HUES48 (cell line): ENCODE data around the gene CELA2A.
"Not testable (repeated sequence)": the region's sequence is repeated elsewhere in the genome, so short reads cannot be mapped to it uniquely, and the experiment has no call there.

Experiments used
- H3K27ac ChIP-seq: one replicate; pipeline ENCODE4 v1.7.0; 2013; ENCODE audit warnings: low read depth, low read length, inconsistent platforms
- H3K27me3 ChIP-seq: 2 replicates; pipeline ENCODE4 v1.6.1; 2013; ENCODE audit warnings: mild to moderate bottlenecking, low read length; ENCODE audit not compliant: control insufficient read depth, insufficient read depth
- H3K36me3 ChIP-seq: 2 replicates; pipeline ENCODE4 v1.6.1; 2013; ENCODE audit warnings: low read length; ENCODE audit not compliant: control insufficient read depth, insufficient read depth
- H3K4me1 ChIP-seq: 2 replicates; pipeline ENCODE4 v1.6.1; 2013; ENCODE audit warnings: mild to moderate bottlenecking, low read length; ENCODE audit not compliant: control insufficient read depth, insufficient read depth
- H3K4me3 ChIP-seq: 2 replicates; pipeline ENCODE4 v1.5.1; 2013; ENCODE audit warnings: mild to moderate bottlenecking, low read depth, low read length
- H3K9ac ChIP-seq: 2 replicates; pipeline ENCODE4 v1.6.1; 2013; ENCODE audit warnings: mild to moderate bottlenecking, low read depth, low read length, moderate library complexity
- H3K9me3 ChIP-seq: 2 replicates; pipeline ENCODE4 v1.6.1; 2013; ENCODE audit warnings: low read length; ENCODE audit not compliant: control insufficient read depth, insufficient read depth

CELA2A gene

DNA sequence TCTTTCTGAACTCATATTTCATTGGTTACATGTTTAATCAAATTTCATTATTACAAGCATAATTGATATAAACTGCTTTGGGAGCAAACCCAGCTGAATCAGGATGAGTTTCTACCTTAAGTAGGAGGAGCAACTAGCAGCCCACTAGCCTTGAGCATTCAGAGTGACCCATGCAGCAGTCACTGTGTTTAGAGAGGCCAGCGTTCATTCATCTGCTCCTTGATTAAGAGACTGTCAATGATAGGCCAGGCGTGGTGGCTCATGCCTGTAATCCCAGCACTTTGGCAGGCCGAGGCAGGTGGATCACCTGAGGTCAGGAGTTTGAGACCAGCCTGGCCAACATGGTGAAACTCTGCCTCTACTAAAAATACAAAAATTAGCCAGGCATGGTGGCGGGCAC is 1.9 kb downstream of the CELA2A start:
- H3K9me3 ChIP-seq, H3K9ac ChIP-seq, H3K36me3 ChIP-seq, H3K27me3 ChIP-seq, H3K4me3 ChIP-seq, H3K4me1 ChIP-seq, H3K27ac ChIP-seq: not testable (repeated sequence)

DNA sequence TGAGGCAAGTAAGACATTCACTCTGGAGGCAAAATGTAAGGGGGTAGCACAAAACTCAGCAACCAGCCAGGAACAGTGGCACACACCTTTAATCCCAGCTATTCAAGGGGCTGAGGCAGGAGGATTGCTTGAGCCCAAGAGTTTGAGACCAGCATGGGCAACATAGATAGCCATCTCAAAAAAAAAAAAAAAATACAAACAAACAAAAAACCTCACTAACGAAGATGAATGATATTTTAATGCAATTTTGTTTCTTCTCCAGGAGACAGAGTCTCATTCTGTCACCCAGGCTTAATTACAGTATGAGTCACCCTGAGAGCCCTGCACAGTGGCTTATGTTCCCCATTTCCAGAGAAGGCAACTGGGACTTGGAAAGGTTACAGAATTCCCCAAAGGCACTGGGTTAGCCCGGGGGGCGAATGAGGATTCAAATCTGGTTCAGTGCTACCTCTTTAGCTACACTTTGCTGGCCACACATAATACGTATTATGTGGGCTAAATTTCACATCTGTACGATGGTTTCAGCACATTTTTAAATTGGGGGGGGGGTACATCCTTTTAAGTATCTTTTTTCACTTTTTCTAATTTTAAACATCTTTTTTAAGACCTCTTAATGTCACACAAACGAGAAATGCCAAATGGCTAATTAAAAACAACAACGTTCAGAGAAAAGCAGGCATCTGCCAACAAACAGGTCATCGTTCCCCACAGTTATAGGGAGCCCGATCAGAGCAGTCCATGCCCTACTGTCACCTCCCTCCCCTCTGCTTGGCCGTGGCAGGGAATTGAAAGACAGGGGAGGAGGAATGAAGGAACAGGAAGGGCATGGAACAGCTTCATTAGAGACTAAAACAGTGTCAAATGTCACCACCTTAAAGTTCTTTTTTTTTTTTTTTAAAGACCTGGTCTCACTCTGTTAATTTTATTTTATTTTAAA is 3.5 kb downstream of the CELA2A start:
- Histone ChIP-seq H3K9ac (no peak overlapping the region), H3K27ac (no peak overlapping the region), H3K4me1 (no peaks in the 10 kb centered on the region), H3K9me3 (no peaks in the 10 kb centered on the region), H3K4me3 (no peak overlapping the region), H3K36me3 (no peaks in the 10 kb centered on the region), H3K27me3 (no peaks in the 10 kb centered on the region)

DNA sequence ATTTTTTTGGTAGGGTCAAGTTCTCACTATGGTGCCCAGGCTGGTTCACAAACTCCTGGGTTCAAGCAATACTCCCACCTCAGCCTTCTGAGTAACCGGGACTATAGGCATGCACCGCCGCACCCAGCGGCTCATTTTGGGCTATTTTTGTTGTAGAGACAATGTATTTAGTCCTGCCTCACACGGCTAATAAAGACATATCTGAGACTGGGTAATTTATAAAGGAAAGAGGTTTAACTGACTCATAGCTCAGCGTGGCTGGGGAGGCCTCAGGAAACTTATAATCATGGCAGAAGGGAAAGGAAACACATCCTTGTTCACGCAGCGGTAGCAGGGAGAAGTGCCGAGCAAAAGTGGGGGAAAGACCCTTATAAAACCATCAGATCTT is 4.2 kb downstream of the CELA2A start:
- no peaks in the 10 kb centered on the region for H3K9me3 ChIP-seq
- no peak overlapping the region for H3K9ac ChIP-seq
- no peak overlapping the region for H3K4me3 ChIP-seq
- no peaks in the 10 kb centered on the region for H3K36me3 ChIP-seq
- no peaks in the 10 kb centered on the region for H3K4me1 ChIP-seq
- no peaks in the 10 kb centered on the region for H3K27me3 ChIP-seq
- H3K27ac ChIP-seq = no peak overlapping the region

DNA sequence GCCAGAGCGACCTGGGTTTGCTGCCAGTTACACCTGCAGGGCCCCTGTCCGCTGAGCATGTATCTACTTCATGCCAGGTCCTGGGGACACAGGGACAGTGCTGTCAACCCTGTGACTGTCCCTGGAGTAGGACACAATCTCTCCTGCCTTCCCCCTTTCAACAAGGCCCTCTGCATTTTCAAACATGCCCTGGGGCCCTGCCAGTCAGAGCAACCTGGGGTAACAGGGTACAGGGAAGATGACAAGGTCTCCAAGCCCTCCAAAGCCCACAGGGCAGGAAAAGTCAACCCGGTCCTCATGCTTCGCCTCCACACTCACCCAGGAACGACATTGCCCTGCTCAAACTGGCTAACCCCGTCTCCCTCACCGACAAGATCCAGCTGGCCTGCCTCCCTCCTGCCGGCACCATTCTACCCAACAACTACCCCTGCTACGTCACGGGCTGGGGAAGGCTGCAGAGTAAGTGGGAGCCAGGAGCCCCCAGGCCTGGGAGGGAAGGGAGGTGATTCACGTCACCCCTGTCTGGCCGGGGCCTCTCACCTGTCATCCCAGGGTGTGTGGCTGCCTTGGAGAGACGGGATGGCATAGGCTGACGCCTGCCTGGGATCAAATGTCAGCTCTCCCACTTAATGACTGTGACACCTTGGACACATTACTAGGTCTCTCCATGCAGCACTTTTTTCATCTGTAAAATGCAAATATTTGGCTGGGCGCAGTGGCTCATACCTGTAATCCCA is 6.7 kb downstream of the CELA2A start:
- H3K9ac ChIP-seq, H3K4me1 ChIP-seq, H3K27ac ChIP-seq: not testable (repeated sequence)

DNA sequence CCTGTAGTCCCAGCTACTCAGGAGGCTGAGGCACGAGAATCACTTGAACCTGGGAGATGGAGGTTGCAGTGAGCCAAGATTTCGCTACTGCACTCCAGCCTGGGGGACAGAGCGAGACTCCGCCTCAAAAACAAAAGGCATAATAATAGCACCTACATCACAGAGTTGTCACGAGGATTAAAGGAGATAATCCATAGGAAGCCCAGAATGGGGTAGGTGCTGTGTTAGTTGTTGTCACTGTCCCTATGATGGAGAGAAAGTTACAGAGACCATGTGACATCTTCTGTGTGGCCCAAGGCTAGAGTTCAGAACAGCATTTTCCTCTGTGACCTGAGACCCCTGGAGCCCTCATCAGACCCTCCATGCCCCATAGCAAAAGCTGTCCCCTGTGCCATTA is 7.4 kb downstream of the CELA2A start:
- not testable (repeated sequence) for H3K4me1 ChIP-seq, H3K4me3 ChIP-seq, H3K36me3 ChIP-seq, H3K9me3 ChIP-seq, H3K9ac ChIP-seq, H3K27me3 ChIP-seq, H3K27ac ChIP-seq

More for the DNA sequence above, 6.7 kb downstream of the CELA2A start:
- H3K27me3 ChIP-seq, H3K36me3 ChIP-seq, H3K4me3 ChIP-seq, H3K9me3 ChIP-seq: not testable (repeated sequence)

DNA sequence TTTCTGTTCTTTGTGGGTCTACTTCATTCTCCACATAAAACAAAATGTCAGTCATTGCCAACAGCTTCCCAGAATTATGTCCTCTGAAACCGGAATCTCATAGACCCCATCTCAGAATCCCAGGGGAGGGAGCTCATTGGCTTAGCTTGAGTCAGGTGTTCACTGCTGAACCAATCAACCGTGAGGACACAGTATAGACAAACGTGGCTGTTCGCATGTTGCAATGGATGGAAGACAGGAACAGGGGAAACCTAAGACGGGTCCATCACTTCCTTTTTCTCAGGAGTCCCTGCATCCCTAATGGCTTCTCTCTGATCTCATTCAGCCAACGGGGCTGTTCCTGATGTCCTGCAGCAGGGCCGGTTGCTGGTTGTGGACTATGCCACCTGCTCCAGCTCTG is 9.1 kb downstream of the CELA2A start:
- Histone ChIP-seq H3K4me3 (no peak overlapping the region), H3K9me3 (no peaks in the 10 kb centered on the region), H3K27me3 (no peaks in the 10 kb centered on the region), H3K4me1 (no peaks in the 10 kb centered on the region), H3K27ac (no peak overlapping the region), H3K36me3 (no peaks in the 10 kb centered on the region), H3K9ac (no peak overlapping the region)

DNA sequence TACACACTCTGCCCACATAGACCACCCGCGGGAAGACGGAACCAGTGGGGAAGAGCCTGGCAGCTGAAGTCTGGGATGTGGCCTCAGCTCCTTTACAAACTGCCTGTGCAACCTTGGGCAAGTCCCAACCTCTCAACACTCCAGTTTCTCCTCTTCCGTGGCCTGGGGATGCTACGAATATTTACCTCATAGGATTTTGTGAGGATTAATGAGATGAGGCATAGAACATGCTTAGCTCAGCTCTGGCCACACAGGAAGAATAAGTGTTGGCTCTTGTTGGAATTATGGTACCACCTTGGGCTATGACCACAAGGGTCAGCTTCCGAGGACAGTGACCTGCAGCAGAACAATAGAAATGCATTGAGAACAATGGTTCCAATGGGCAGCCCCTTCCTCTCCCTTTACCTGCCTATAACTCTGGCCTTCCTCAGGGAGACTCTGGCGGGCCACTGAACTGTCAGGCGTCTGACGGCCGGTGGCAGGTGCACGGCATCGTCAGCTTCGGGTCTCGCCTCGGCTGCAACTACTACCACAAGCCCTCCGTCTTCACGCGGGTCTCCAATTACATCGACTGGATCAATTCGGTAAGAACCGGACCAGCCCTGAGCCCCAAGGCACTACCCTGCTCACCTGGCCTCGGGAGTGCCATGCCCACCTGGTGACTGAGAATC is 10.6 kb downstream of the CELA2A start:
- not testable (repeated sequence) for H3K4me1 ChIP-seq, H3K36me3 ChIP-seq

DNA sequence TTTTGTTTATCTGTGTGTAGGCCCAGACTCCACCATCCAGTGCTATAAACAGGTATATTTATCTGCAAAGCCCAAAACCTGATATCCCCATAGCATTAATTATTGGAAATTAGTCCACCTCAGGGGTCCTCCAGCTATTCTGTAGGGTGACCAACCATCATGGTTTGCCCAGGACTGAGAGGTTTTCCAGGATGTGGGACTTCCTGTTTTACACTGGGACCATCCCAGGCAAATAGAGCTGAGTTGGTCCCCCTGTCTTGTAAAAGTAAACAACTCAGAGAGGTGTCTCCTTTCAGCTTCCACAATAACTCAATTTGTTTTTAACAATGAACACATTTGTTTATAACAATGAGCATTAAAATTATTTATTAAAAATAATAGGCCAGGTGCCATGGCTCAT is 11.6 kb downstream of the CELA2A start:
- Histone ChIP-seq H3K27me3 (no peaks in the 10 kb centered on the region), H3K4me1 (no peaks in the 10 kb centered on the region), H3K27ac (no peak overlapping the region), H3K36me3 (no peaks in the 10 kb centered on the region), H3K9ac (no peak overlapping the region), H3K4me3 (no peak overlapping the region), H3K9me3 (no peaks in the 10 kb centered on the region)

More for the DNA sequence above, 10.6 kb downstream of the CELA2A start:
- not testable (repeated sequence) for H3K27me3 ChIP-seq, H3K9me3 ChIP-seq, H3K4me3 ChIP-seq, H3K27ac ChIP-seq, H3K9ac ChIP-seq

DNA sequence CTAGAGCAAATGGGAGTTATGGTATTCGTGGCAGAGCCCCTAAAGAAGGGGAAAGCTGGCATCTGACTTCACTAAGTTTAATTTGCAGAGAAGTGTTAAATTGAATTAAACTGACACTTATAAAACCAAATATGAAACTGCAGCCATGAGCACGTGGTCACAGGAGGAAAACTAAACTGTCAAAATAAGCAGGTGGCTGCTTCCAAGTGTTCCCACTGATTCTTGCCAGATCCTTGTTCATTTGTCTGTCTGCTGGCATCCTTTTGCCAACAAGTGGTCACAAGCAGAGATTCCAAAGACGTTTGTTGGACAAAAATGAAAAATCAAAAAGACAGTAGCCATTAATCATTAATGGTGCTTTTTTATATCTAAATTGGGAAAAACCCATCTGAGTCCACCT is 12.8 kb downstream of the CELA2A start:
- Histone ChIP-seq H3K9ac (no peak overlapping the region), H3K27ac (no peak overlapping the region), H3K9me3 (no peaks in the 10 kb centered on the region), H3K4me3 (no peak overlapping the region), H3K36me3 (no peaks in the 10 kb centered on the region), H3K27me3 (no peaks in the 10 kb centered on the region), H3K4me1 (no peaks in the 10 kb centered on the region)

DNA sequence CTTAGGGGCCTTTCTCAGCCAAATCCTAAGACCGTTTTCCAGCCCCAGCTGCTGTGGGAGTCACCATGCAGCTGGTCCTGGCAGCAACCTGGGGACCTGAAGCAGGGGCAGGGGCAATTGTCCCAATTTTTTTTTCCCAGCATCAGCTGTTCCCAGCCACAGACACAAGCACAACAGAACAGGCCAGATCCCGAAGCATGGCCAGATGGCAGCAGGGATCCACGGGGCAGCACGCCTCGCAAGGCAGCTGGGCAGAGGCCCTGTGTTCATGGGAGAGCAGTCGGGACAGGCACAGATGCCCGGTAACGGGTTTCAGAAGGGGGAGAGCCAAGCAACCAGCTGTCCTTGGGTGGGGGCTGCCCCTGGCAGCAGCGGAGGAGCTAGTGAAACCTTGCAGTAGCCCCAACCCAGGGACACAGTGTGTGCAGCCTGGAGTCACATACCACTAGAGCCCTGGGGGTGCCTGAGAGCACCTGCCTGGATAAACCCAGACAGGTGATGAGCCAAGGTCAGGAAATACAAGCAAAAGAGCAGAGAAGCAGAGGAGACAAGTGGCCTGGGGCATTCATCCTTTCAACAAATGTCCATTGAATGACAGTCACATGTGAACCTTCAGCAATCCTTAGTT is 13.4 kb downstream of the CELA2A start:
- not testable (repeated sequence) for H3K4me1 ChIP-seq

More for the DNA sequence above, 13.4 kb downstream of the CELA2A start:
- H3K27ac ChIP-seq, H3K27me3 ChIP-seq, H3K4me3 ChIP-seq, H3K36me3 ChIP-seq, H3K9ac ChIP-seq, H3K9me3 ChIP-seq: not testable (repeated sequence)
